IPS-18c (cell line): ENCODE data around the gene TVP23B.
A peak's percentile ranks its signal among the peaks of the same experiment; 100 is the strongest.
"Not testable (repeated sequence)": the region's sequence is repeated elsewhere in the genome, so short reads cannot be mapped to it uniquely, and the experiment has no call there.

Source experiments
- H3K4me3 ChIP-seq: 2 replicates; pipeline ENCODE4 v1.7.0; 2013; ENCODE audit warnings: low read depth, mild to moderate bottlenecking, low read length, moderate library complexity; ENCODE audit not compliant: insufficient read depth
- H3K9me3 ChIP-seq: one replicate; pipeline ENCODE4 v1.6.1; 2013; ENCODE audit warnings: mild to moderate bottlenecking, low read length, moderate library complexity; ENCODE audit not compliant: control insufficient read depth, insufficient read depth

The TVP23B gene

DNA sequence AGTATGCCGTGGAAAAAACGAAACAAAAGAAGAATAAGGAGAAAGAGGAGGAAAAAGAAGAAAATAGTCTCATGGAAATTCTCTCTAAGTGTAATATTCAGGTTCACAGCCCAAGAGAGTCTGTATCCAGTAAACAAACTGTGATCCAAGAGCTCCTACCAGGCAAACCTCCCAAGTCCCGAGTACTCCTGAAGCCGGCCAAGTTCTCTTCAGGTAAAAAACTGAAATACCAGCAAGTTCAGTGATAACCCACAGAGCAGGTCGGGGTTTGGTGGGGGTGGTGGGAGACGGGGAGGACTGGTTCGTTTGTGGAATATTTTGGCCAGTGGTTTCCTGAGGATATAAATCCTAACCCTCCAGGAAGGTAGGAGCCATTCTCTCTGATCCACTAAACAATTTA, 8.5 kb upstream of the TVP23B start:
- H3K4me3 ChIP-seq, result no peak overlapping the region
- H3K9me3 ChIP-seq, result no peaks in the 10 kb centered on the region

DNA sequence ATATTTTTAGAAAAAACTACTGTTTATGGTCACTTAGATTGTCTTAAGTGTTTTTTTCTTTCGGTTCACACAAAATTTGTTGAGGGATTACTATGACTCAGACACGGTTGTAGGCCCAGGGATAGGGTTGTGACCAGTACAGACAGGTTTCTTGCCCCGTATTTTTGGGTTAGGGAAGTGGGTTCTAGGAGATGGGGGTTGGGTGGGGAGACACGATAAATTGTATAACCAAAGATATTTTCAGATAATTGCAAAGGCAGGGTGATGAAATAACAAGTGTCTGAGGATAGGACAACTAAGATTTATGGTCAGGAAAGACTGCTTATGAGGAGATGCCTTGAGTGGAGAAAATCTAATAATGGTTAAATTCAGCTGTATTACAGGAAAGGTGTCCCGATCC, 822 bp downstream of the TVP23B start:
- not testable (repeated sequence) for H3K4me3 ChIP-seq, H3K9me3 ChIP-seq

DNA sequence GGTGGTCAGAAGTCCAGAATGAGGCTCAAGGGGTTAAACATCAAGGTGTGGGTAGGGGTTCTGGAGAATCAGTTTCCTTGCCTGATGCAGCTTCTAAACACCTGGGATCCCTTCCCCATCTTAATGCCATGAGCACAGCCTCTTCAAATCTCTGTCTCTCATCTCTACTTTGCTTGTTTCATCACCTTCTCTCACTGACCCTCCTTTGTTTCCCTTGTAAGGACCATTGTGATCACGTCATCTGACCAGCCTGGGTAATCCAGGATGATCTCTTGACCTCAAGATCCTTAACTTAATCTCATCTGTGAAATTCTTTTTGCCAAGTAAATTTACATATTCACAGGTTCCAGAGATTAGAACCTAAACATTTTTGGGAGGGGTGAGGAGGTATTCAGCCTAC, 5.0 kb downstream of the TVP23B start:
- not testable (repeated sequence) for H3K9me3 ChIP-seq, H3K4me3 ChIP-seq

DNA sequence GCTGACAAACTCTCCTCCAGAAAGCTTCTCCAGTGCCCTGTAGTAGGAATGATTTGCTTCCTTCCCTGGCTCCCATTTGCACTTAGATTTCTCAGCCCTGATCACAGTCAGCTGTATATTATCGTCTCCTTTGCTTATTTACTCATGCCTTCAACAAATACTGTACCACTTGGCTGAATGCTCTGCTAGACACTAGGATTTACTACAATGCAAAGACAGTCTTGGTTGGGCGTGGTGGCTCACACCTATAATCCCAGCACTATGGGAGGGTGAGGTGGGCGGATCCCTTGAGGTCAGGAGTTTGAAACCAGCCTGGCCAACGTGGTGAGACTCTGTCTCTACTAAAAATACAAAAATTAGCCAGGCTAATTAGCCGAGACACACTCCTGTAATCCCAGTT, 5.9 kb downstream of the TVP23B start:
- H3K4me3 ChIP-seq, H3K9me3 ChIP-seq: not testable (repeated sequence)

DNA sequence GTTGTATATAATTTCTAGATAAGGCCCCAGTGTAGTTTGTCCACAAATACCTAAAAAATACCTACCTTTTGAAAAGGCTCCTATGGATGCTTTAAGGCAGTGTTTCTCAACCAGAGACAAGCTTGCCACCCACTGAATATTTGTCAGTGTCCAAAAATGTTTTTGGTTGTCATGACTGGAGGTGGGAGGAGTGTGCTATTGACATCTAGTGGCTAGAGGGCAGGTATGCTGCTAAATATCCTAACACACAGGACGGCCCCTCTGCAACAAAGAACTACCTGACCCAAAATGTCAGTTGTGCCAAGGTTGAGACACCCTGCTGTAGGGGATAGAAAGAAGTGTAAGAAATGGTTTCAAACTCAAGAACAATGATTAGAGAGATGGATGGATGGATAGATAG, 10.4 kb downstream of the TVP23B start:
- not testable (repeated sequence) for H3K4me3 ChIP-seq, H3K9me3 ChIP-seq

DNA sequence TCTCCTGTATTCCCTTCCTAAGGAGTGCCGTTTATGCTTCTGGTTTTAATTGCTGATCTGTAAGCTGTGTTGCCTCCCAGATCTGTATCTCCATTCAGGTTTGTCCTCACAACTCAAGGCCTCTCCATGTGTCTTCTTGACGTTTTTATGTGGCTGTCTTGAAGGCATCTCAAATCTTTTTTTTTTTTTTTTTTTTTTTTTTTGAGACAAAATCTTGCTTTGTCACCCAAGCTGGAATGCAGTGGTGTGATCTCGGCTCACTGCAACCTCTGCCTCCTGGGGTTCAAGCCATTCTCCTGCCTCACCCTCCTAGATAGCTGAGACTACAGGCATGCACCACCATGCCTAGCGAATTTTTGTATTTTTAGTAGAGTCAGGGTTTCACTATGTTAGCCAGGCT, 13.9 kb downstream of the TVP23B start:
- not testable (repeated sequence) for H3K9me3 ChIP-seq, H3K4me3 ChIP-seq

DNA sequence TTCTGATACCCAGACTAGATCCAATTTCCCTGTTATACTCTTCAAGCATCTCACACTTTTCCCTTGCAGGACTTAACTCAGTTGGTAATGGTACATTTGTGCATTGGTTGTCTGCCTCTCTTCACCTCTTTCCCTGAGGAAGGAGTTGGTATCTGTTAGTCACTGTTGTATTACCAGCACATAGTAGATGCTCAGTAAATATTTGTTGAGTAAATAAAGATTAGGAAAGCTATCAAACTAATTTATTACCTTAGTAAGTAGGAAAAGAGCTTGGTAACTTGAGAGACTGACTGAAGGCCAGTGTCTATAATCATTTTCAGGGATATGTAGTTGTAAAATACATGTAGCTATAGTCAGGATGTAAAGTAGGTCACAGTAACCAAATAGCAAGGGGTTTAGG, 15.9 kb downstream of the TVP23B start:
- H3K4me3 ChIP-seq, H3K9me3 ChIP-seq: not testable (repeated sequence)

DNA sequence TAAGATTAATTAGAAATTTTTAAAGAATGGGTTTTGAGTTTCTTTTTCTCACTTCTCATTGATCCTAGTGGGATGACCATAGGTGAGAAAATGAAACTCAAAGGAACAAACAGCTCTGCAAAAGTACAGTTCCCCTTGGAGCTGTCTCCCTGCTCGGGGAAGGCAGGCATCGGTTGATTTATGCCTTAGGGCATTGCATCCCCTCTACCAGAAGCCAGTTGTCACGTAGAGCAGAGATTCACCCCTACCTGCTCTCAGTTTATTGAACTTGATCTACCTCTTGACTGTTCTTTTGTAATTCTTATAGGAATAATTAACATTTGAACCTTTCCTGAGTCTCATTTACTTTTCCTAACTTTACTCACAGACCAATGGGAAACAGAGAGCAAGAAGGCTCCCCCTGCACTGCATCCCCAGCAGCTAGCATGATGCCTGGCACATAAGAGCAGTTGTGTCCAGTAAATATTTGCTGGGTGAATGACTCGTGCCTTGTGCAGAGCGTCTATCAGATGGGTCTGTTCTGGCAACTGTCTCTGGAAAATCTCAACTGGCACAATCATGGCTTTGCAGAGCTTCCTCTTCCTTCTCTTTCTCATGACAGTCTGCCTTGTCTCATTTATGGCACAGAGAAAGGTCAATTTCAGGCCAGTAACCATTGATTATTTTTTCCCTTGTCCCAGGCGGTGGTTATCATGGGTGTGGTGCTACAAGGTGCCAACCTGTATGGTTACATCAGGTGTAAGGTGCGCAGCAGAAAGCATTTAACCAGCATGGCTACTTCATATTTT, 22.7 kb downstream of the TVP23B start:
- not testable (repeated sequence) for H3K9me3 ChIP-seq, H3K4me3 ChIP-seq

DNA sequence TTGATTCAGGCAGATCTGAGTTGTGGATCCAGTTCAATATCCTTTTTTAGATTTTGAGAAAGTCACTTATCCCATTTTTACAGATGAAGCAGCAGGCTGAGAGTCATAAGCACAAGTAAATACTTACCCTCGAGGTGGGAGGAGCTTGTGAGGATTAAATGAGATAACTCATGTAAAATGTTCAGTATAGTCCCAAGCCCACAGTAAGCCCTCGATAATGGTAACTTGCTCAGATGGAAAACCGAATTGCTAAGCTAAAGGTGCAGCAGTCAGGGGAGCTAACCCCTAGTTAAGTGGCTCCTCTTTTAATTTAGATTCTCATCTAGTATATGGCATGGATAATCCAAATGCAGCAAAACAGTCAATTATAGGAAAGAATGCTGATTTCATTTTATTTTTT, 34.9 kb downstream of the TVP23B start:
- not testable (repeated sequence) for H3K9me3 ChIP-seq, H3K4me3 ChIP-seq

DNA sequence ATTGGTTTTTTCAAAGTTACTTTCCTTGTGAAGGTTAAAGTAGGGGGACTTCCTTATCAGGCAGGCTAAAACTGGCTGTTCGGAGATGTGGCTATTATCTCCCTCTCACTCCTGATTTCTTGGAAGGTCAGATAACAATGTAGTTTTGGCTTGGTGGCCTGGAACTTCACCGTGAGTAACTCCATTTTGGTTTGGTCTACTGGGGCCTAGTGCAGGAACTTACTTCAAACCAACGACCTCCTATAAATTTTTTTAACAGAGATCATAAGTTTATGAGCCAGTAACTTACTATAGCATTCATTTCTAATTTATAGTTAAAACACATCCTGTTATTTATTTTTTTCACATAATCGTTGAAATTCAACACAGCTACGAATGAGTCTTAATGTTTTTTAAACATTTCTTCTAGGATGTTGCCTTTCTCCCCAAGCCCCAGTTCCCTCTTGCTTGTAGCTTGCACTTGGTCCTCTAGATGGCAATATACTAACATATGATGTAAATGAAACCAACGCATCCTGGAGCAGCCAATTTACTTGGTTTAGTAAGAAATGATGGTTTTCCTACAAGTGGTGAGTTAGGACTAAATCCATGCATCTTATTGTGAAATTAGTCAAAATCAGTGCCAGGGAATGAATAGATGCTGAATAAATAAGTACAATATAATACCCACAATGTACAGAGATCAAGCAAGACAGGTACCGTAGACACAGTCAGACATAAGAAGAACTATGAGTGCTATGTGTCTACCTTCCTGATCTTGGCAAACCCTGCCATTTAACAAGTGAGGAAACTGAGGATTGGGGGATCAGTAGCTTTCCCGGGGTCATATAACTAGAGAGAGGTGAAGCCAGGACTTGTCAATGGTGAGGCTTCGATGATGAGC, 35.7 kb downstream of the TVP23B start:
- H3K4me3 ChIP-seq, H3K9me3 ChIP-seq: not testable (repeated sequence)

DNA sequence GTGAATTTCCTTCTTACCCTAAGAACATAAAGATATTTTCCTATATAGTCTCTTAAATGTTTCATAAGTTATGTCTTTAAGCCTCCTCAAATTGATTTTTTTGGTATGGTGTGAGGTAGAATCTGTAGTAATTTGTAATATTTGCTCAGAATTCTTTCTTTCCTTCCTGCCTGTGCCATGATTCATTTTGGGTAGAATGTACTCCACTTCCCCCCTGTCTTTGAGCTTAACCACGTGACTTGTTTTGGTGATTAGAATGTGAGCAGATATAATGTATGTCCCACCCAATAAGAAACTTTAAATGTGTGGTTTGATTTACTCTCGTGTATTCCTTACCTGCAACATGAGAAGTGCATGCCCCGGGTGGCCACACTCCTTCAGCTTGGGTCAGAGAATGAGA, 40.4 kb downstream of the TVP23B start:
- not testable (repeated sequence) for H3K9me3 ChIP-seq, H3K4me3 ChIP-seq

DNA sequence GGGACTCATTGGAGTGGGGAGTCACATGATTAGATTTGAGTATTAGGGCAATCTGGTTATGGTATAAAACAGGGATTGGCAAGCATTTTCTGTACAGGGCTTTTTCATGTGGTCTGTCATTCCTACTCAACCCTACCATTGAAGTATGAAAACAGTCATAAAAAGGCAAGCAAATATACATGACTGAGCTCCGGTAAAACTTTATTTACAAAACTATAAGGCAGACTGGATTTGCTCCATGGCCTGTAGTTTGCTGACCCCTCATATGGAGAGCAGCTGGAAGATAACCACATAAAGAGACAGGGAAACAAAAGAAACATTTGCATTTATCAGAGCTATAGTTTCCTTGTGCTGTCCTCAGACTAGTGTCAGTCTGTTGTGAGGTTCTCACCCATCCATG, 46.6 kb downstream of the TVP23B start:
- H3K4me3 ChIP-seq, H3K9me3 ChIP-seq: not testable (repeated sequence)

DNA sequence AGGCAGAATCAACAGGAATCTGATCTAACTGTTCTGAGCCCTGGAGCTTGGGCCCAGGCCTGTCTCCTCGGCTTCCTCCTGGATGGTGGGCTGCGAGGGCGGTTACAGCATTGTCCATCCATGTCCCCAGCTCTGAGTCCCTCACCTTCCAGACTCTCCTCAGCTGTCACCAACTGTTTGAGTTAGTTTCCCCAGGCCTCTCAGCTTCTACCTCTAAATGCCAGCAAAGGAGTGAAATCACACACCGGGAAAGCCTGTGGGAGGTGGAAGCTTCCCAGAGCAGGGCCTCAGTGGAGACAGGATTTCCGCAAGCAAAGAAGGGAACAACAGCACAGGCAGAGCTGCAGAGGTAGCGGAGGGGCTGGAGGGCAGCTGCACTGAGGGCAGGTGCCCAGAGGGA, 67.5 kb downstream of the TVP23B start:
- no peaks in the 10 kb centered on the region for H3K9me3 ChIP-seq
- H3K4me3 ChIP-seq, result no peak overlapping the region

DNA sequence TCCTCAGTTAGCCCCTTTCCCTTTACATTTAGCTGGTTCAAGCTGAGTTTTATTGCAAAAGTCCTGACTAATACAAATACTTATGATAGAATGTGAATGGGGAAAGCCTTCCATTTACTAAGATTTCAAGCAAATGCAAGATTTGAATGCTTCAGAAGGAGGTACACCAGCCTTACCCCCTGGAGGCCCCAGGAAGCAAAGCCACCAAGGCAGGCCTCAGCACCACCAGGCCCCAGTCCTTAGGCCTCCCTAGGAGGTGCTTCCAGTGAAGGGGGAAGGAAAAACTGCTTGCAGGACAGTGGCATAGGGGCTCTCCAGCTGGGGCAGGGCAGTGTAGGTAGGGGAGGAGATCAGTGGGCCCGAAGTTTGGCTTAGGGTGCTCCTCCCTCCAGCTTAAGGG, 69.7 kb downstream of the TVP23B start:
- Histone ChIP-seq H3K9me3 (no peaks in the 10 kb centered on the region), H3K4me3 (no peak overlapping the region)

DNA sequence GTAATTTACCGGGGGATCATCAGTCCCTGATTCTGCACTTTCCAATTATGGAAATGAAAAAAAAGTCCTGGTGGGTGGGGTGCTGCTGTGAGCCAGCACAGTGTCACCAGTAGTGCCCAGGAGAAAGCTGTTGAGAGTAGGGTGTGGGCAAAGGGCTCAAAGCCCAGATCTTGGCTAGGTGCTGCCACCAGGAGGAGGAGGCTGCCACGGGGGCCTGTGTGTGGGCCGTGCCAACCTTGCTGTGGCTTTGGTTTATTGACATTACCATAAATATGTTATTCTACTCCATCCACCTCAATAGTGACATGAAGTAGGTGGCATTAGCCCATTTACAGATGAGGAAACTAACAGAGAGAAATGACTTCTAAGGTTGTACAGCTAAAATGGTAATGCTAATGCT, 70.2 kb downstream of the TVP23B start:
- Histone ChIP-seq H3K9me3 (no peaks in the 10 kb centered on the region), H3K4me3 (no peak overlapping the region)

DNA sequence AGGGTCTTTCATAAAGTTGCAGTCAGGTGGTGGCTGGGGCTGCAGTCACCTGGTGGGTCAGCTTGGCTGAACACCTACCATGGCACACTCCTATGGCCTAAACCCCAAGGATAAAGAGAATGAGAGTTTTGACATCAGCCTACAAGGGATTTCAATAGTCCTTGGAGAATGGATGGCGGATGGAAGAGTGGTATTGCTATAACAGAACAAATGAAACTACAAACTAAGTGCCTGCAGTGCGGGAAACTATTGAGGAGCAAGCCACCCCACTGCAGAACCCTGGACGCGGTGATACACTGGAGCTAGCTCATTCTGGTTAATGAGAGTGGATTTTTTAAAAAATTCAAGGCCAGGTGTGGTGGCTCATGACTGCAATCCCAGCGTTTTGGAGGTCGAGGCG, 74.0 kb downstream of the TVP23B start:
- no peak overlapping the region for H3K4me3 ChIP-seq

DNA sequence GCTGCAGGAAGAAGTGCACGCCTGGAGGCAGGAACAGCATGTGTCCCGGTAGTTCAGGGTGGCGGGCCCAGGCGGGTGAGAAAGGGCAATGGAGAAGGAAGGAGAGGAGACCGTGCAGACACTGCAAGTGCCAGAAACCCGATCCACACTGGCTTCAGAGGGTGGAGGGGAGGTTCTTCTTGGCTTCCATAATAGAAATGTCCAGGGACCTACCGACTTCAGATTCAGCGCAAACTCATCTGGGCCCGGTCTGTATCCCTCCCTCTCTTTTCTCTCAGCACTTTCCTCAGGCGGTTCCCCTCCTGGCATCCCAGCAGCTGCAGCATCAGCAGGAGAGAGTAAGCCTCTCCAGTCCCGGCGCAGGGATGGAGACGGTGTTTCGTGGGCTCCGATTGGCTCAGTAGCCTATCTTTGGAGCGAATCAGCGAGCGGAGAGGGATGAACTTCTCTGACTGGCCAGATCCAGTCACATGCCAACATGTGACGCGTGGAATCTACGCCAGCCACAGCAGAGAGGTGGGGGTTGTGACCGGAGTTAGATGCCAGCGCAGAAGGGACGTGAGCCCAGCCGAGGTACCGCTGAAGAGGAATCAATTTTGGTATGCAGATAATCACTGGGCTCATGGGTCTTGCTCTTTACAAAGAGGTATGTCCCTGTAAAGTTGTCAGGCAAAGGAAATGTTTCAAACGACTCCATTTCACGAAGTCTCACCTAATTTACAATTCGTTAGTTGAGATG, 75.0 kb downstream of the TVP23B start:
- Histone ChIP-seq H3K4me3 (peak overlapping the region; percentile 82), H3K9me3 (no peaks in the 10 kb centered on the region)

More for the DNA sequence above, 74.0 kb downstream of the TVP23B start:
- H3K9me3 ChIP-seq, result no peaks in the 10 kb centered on the region
